KMS-11 (cell line): Measurements from ENCODE around the gene SLC4A2.

Experiments used
- H2AFZ ChIP-seq: fragments of 200-600 bp; sonication (generic); 2 replicates; pipeline ENCODE4 v1.6.1; 2016; ENCODE audit warnings: antibody characterized with exemption, mixed run types, low read depth
- H3K27ac ChIP-seq: fragments of 200-600 bp; sonication (generic); 2 replicates; pipeline ENCODE4 v1.6.1; 2016; ENCODE audit warnings: mild to moderate bottlenecking, mixed run types
- H3K27me3 ChIP-seq: fragments of 200-600 bp; sonication (generic); 2 replicates; pipeline ENCODE4 v1.6.1; 2017; ENCODE audit warnings: mild to moderate bottlenecking, low read depth, mixed run types, moderate library complexity; ENCODE audit not compliant: insufficient read depth
- H3K36me3 ChIP-seq: fragments of 200-600 bp; sonication (generic); 2 replicates; pipeline ENCODE4 v1.6.1; 2017; ENCODE audit warnings: mild to moderate bottlenecking, mixed run types; ENCODE audit not compliant: insufficient read depth
- H3K4me1 ChIP-seq: fragments of 200-600 bp; sonication (generic); 2 replicates; pipeline ENCODE4 v1.6.1; 2016; ENCODE audit warnings: mild to moderate bottlenecking, low read depth, mixed run types; ENCODE audit not compliant: poor library complexity, severe bottlenecking
- H3K4me2 ChIP-seq: fragments of 200-600 bp; sonication (generic); 2 replicates; pipeline ENCODE4 v1.7.0; 2016; ENCODE audit warnings: mild to moderate bottlenecking, mixed run types
- H3K4me3 ChIP-seq: fragments of 200-600 bp; sonication (generic); IDR thresholded peaks from 2 replicates; pipeline ENCODE4 v1.6.1; 2017; ENCODE audit warnings: low read depth, low read length, mixed read lengths; ENCODE audit not compliant: insufficient read depth
- H3K79me2 ChIP-seq: fragments of 200-600 bp; sonication (generic); 2 replicates; pipeline ENCODE4 v1.6.1; 2016; ENCODE audit warnings: low read depth, mixed run types; ENCODE audit not compliant: insufficient read depth
- H3K9ac ChIP-seq: fragments of 200-600 bp; sonication (generic); 2 replicates; pipeline ENCODE4 v1.6.1; 2016; ENCODE audit warnings: mild to moderate bottlenecking, mixed run types
- H4K20me1 ChIP-seq: fragments of 200-600 bp; sonication (generic); 2 replicates; pipeline ENCODE4 v1.6.1; 2016; ENCODE audit warnings: mild to moderate bottlenecking, mixed run types; ENCODE audit not compliant: insufficient read depth
- TF ChIP-seq, protein P1 (sequence below): fragments of 200-600 bp; sonication (generic); conservative IDR thresholded peaks from 2 replicates; pipeline ENCODE4 v1.6.1; 2017; ENCODE audit warnings: low read depth, mild to moderate bottlenecking, antibody characterized with exemption, low read length, moderate library complexity, mixed read lengths

The SLC4A2 gene

DNA sequence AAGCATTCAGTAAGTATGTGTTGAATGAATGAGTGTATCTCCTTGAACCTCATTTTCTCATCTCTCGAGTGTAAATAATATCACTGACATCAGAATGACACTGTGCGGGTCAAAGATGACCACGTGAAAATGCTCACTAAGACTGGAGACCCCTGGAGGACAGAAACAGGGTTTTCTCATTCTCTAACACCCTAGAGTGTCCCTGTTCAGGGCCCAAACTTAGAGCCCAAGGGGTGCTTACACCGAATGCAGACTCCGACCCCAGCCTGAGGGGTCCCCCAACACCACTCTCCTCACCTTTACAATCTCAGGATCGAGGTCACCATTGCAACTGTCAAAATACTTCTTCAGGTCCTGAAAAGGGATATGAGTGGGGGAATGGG lies 3.1 kb upstream of the SLC4A2 start:
- H3K4me1 ChIP-seq, result peaks cover 11% of the 10 kb centered on the region
- H3K27me3 ChIP-seq, result no peaks in the 10 kb centered on the region
- no peak overlapping the region for H3K4me3 ChIP-seq
- H4K20me1 ChIP-seq, result no peaks in the 10 kb centered on the region
- H3K9ac ChIP-seq, result no peak overlapping the region
- H2AFZ ChIP-seq, result no peak overlapping the region
- H3K27ac ChIP-seq, result no peak overlapping the region
- no peaks in the 10 kb centered on the region for H3K36me3 ChIP-seq
- TF ChIP-seq, protein P1, sequence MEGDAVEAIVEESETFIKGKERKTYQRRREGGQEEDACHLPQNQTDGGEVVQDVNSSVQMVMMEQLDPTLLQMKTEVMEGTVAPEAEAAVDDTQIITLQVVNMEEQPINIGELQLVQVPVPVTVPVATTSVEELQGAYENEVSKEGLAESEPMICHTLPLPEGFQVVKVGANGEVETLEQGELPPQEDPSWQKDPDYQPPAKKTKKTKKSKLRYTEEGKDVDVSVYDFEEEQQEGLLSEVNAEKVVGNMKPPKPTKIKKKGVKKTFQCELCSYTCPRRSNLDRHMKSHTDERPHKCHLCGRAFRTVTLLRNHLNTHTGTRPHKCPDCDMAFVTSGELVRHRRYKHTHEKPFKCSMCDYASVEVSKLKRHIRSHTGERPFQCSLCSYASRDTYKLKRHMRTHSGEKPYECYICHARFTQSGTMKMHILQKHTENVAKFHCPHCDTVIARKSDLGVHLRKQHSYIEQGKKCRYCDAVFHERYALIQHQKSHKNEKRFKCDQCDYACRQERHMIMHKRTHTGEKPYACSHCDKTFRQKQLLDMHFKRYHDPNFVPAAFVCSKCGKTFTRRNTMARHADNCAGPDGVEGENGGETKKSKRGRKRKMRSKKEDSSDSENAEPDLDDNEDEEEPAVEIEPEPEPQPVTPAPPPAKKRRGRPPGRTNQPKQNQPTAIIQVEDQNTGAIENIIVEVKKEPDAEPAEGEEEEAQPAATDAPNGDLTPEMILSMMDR, result no peak
- H3K79me2 ChIP-seq, result peaks cover 12% of the 10 kb centered on the region; the same call in 1 of the 2 replicates
- no peak overlapping the region; the same call in 1 of the 2 replicates for H3K4me2 ChIP-seq

DNA sequence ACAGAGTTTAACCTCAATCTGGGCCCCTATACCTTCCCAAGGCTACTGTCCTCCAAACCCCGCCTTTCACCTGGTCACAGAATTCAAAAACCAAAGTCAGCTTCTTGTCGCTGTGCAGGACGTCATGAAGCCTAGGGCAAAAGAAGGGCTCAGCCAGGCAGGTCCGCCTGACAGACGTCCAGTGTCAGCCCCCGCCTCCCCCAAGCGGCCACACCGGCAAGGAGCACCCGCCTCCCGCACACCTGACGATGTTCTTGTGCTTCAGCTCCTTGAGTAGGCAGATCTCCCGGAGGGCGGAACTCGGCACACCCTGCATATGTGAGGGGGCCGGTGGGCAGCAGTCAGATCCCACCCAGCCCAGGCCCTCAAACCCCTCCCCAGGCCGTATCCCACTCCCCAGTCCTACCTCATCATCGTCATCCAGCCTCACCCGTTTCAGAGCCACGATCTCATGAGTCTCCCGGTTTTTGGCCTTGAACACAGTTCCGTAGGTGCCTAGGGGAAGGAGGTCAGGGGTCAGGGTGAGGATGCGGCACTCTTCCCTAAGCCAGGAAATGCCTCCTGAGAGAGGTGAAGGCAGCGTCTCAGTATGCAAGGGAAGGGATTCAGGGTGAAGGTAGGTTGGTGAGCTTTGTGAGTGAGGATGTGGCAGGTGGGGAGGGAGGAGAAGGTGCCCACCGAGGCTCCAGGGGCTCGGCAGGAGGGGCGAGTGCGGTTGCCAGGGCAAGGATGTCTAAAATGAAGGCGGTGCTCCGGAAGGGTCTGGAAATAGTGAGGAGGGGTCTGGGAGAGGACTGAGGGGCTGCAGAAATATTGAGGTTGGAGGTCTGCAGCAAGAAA lies 2.5 kb upstream of the SLC4A2 start:
- peak overlapping the region; percentile 57 for H3K4me2 ChIP-seq
- no peak overlapping the region for H3K27ac ChIP-seq
- no peak overlapping the region for H3K4me3 ChIP-seq
- peaks cover 18% of the 10 kb centered on the region; the same call in 1 of the 2 replicates for H3K79me2 ChIP-seq
- TF ChIP-seq, protein P1, result no peak
- H2AFZ ChIP-seq, result peak overlapping the region; percentile 74
- H3K9ac ChIP-seq, result peak overlapping the region; percentile 8; the same call in 1 of the 2 replicates
- H3K36me3 ChIP-seq, result no peaks in the 10 kb centered on the region
- H4K20me1 ChIP-seq, result no peaks in the 10 kb centered on the region
- peaks cover 11% of the 10 kb centered on the region for H3K4me1 ChIP-seq
- no peaks in the 10 kb centered on the region for H3K27me3 ChIP-seq

DNA sequence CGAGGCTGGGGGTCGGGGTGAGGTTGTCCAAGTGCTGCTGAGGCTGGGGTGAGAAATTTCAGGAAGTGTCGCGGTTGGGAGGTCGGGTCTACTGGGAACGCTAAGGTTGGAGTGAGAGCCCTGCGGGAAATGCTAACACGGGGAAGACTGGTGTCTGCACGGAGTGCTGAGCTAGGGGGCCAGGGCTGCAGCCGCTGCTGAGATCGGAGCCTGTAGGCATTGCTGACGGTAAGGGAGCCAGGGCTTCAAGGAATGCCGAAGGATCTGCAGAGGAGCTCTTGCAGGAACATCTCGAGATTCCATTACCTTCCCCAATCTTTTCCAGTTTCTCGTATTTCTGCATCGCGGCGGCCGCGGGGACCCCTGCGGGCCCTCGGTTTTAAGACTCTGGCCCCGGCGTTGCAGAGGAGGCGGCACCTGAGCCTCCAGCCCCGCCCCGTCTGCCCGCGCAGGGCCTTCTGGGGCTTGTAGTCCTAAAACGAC lies 1.8 kb upstream of the SLC4A2 start, which contains the start of gene CDK5:
Gene CDK5 (minus strand): TSS at position 392 of the 483 bp plus-strand sequence. CDS start 49 bp downstream, at position 343.
- H3K4me2 ChIP-seq, result peak within 1 kb of the TSS; percentile 57
- H3K4me1 ChIP-seq, result peaks cover 11% of the 10 kb centered on the region
- peaks cover 22% of the 10 kb centered on the region; the same call in 1 of the 2 replicates for H3K79me2 ChIP-seq
- H4K20me1 ChIP-seq, result no peaks in the 10 kb centered on the region
- H3K27ac ChIP-seq, result peak within 1 kb of the TSS; percentile 47
- H3K9ac ChIP-seq, result peak within 1 kb of the TSS; percentile 43; the same call in 1 of the 2 replicates
- peak within 1 kb of the TSS; percentile 74 for H2AFZ ChIP-seq
- H3K27me3 ChIP-seq, result no peaks in the 10 kb centered on the region
- no peaks in the 10 kb centered on the region for H3K36me3 ChIP-seq
- H3K4me3 ChIP-seq, result no peak within 1 kb of the TSS
- TF ChIP-seq, protein P1, result no peak

DNA sequence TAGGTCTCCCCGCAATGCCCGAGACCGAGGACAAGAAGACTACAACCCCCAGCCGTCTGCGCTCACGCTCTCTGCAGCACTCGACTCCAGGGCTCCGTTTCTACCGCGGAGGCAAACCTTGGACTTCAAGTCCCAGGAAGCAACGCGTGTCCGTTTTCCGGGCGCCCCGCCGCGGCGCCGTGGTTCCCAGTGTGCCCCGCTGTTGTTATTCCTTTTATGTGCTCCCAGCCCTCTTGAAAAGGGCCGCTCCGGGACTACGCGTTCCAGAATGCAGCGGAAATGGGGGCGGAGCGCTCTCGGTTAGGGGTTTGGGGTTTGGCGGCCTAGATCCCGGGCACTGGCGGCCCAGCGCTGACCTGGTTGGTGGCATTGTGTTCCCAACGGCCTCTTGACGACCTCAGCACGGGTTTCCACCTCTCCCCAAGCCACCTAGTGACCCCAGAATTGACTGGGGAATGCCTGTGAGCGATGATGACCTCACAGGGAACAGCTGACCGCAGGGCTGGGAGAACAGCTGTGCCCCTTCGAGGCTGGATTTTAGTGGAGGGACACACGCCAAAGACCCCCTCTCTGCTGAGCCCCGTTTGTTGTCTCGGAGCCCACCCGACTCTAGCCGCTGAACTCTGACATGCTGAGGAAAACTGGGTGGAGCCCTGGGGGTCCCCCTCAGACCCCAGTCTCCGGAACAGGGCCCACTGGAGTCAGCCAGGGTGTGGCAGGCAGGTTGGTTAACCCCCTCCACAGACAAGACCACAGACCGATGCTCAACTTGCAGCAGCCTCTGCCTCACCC lies 1.2 kb upstream of the SLC4A2 start:
- peak overlapping the region; percentile 43; the same call in 1 of the 2 replicates for H3K9ac ChIP-seq
- H3K4me2 ChIP-seq, result peak overlapping the region; percentile 57
- H3K79me2 ChIP-seq, result peaks cover 22% of the 10 kb centered on the region; the same call in 1 of the 2 replicates
- H3K27ac ChIP-seq, result peak overlapping the region; percentile 47
- H4K20me1 ChIP-seq, result no peaks in the 10 kb centered on the region
- H3K4me1 ChIP-seq, result peaks cover 11% of the 10 kb centered on the region
- H2AFZ ChIP-seq, result peak overlapping the region; percentile 74
- TF ChIP-seq, protein P1, result no peak
- H3K27me3 ChIP-seq, result no peaks in the 10 kb centered on the region
- H3K36me3 ChIP-seq, result no peaks in the 10 kb centered on the region
- H3K4me3 ChIP-seq, result no peak overlapping the region
